Measurements from ENCODE around the gene ABCB10.

DNA sequence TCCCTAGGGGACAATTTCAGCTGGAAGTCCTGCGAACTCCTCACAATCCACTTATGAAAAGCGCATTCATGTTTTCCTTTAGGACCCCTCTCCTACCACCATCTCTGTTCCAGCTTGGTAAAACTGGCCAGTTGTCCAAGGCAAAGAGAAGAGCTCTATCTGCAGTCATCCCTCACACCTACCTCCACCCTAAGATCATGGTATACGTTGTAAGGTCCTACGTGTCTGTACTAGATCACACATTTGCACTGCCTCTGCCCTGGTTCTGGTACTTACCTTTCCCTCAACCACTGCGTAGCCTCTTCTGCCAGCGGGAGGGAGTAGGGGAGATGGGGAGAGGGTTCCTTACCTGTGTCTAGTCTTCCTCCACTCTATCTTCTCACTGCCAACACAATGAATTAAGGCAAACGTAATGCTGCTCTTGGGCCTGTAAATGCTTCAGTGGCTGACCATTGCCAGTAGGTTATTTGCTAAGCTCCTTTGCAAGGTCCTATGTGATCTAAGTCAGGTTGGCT is 49.6 kb downstream of the ABCB10 start:
- no peak for TF ChIP-seq POLR2A (IDR thresholded peaks at IDR 0.05)
- TF ChIP-seq, protein P1, sequence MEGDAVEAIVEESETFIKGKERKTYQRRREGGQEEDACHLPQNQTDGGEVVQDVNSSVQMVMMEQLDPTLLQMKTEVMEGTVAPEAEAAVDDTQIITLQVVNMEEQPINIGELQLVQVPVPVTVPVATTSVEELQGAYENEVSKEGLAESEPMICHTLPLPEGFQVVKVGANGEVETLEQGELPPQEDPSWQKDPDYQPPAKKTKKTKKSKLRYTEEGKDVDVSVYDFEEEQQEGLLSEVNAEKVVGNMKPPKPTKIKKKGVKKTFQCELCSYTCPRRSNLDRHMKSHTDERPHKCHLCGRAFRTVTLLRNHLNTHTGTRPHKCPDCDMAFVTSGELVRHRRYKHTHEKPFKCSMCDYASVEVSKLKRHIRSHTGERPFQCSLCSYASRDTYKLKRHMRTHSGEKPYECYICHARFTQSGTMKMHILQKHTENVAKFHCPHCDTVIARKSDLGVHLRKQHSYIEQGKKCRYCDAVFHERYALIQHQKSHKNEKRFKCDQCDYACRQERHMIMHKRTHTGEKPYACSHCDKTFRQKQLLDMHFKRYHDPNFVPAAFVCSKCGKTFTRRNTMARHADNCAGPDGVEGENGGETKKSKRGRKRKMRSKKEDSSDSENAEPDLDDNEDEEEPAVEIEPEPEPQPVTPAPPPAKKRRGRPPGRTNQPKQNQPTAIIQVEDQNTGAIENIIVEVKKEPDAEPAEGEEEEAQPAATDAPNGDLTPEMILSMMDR (IDR thresholded peaks at IDR 0.05), result no peak

All from testis (tissue), 2 donors.